HG03457 (cell line): Measurements from ENCODE around the gene TRIM24.
"Not testable (repeated sequence)": the region's sequence is repeated elsewhere in the genome, so short reads cannot be mapped to it uniquely, and the experiment has no call there.

Experiments used
- ATAC-seq: cut with Tn5 transposase; IDR thresholded peaks from one replicate; pipeline ENCODE4 v1.9.1; 2021; ENCODE audit warnings: moderate number of reproducible peaks; ENCODE audit not compliant: unreplicated experiment

TRIM24 gene

DNA sequence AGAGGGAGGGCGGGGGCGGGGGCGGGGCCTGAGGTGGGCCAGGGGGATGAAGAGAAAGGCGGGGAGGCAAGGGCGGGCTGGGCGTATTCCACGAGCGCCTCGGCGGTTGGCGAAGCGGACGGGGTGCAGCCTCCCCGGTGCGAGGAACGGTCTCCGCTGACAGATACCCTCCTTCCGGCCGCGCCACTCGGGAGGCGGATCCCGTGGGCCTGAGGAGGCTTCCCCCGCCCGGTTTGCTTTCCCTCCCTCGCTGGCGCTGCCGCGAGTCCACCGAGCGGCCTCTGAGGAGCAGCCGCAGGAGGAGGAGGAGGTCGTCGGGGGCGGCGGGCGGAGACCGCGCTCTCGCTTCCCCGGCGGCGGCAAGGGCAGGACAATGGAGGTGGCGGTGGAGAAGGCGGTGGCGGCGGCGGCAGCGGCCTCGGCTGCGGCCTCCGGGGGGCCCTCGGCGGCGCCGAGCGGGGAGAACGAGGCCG, at the start of gene TRIM24:
Gene TRIM24, plus strand, starts transcription at position 84 of the 473 bp plus-strand sequence. Its CDS starts 290 bp downstream, at position 374.
- ATAC-seq: peak; percentile 60

DNA sequence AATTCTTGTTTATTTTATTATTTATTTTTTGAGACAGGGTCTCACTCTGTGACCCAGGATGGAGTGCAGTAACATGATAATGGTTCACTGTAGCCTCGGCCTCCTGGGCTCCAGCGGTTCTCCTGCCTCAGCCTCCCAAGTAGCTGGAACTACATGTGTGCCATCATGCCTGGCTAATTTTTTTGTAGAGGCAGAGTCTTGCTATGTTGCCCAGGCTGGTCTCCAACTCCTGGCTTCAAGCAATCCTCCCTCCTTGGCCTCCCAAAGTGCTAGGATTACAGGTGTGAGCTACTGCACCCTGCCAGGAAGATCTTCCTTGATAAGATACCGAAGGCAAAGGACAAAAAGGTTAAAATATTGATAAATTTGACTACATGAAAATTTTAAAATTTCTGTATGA, 48.0 kb upstream of the TRIM24 start:
- ATAC-seq: not testable (repeated sequence)

DNA sequence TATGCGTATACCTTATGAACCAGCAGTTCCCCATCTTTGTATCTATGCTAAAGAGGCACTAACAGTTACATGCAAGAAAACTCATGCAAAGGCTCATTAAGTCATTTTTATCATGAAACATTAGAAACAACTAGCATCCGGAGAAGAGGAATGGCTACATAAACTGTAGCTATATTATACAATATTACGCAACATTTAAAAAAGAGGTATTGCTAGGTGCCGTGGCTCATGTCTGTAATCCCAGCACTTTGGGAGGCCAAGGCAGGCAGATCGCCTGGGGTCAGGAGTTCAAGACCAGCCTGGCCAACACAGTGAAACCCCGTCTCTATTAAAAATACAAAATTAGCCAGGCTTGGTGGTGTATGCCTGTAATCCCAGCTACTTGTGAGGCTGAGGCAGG, 47.1 kb upstream of the TRIM24 start:
- ATAC-seq: not testable (repeated sequence)

DNA sequence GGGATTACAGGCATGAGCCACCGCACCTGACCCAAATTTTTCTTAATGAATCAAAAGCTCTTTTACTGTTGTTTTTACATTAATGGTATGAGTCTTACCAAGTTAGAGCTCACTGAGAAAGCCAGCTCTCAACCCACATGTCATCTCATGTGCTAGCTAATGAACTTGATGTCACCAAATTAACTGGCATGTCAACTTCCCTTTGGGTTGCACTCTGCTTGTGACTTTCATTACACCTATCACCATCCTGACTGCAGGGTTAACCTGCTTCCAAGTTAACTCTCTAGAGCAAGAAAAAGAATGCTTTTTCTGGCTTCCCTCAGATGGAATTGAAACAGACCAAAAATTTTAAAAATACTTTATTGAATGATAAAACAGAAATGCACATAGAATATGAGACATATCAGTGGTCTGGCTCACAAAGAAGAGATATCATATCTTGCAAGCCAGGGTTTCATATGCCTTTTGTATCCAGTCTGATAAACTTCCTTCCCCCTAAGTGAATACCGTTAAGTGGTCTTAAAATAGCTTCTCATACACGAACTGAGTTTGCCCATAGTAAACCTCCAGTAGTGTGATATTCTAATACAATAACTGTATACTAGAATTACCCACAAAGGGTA, 42.9 kb upstream of the TRIM24 start:
- ATAC-seq: no peak

DNA sequence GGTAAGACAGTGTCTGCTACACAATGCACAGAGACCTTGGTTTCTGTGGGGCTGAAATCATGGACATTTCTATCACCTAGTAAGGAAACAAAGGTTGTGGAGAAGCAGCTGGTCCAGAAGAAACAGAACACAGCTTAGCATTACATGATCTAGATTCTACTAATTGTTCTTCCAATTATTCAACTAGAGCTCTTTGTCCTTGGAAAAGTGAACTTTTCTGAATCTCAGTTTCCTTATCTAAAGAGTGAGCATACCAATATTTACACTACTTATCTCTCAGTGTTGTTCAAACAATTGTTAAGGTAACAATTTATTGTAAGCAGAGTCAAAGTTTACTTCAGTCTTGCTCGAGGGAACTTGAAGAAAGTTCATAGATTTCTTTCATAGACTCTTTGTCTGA, 42.3 kb upstream of the TRIM24 start:
- ATAC-seq: no peak

DNA sequence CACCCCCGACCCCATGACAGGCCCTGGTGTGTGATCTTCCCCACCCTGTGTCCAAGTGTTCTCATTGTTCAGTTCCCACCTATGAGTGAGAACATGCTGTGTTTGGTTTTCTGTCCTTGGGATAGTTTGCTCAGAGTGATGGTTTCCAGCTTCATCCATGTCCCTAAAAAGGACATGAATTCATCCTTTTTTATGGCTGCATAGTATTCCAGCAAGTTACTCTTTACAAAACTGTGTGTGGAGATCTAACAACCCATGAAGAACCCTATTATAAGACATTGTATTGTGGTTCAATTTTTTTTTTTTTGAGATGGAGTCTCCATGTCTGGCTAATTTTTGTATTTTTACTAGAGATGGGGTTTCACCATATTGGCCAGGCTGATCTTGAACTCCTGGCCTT, 41.7 kb upstream of the TRIM24 start:
- ATAC-seq: not testable (repeated sequence)

DNA sequence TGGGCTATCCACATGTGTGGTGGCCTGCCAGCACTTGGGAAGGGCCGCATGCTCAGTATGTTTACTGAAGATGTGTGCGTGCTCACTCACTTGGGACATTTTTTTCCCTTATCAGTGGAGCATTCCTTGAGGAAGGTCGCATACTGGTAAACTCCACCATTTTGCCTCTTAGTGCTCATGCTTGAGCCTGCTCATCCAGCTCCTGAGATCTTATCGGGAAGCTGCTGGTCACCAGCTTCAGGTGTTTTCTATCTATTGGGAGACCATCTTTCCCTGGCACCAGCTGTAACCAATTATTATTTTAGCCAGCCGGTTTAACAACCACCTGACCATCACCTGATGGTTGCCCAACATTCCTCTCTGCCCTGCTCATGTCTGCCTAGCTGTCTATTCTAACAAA, 35.0 kb upstream of the TRIM24 start:
- no peak for ATAC-seq

DNA sequence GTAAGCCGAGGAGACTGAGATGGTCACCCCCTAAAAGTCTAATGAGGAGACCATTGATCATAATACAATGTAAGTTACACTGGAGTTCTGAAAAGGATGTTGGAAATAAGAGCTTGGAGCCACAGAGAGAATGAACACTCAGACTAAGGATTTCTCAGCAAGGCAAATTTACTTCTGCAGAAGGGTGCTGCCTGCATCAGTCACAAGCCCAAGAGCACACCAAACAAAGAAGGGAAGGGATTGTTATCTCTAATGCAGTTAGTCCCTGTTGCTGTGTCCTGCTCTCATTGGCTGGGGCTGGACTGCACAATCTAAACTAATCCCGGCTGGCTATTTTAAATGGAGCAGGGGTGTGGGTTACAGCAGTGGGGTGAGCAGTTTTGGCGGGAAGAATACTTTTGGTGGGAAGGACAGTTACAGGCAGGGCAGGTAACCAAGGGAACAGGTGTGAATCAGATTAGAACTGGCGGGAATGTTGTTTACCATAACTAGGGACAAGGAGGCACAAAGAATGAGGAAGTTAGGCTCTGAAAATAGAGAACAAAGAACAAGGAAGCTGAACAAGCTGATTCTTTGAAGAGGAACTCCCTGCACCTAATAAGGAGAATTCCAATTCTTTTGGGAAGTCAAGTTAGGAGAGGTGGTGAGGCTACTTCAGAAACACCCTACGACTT, 30.3 kb upstream of the TRIM24 start:
- no peak for ATAC-seq

DNA sequence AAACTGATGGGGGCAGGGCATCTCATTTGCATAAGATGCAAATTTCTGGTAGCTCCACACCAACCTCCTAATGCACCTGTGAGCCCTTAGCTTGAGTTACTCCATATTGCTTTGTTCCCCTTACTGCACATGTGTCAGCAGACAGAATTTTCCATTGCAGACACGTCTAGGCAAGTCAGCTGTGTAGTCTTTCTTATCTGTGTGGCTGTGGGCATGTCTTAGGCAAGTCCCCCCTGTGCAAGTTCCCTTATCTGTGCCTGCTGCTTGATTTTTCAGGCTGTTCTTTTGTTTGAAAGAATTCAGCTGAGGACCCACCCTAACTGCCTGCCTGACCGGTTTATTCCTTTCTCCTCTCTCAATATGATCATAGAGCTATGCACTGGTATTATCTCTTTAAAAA, 28.5 kb upstream of the TRIM24 start:
- ATAC-seq: no peak

DNA sequence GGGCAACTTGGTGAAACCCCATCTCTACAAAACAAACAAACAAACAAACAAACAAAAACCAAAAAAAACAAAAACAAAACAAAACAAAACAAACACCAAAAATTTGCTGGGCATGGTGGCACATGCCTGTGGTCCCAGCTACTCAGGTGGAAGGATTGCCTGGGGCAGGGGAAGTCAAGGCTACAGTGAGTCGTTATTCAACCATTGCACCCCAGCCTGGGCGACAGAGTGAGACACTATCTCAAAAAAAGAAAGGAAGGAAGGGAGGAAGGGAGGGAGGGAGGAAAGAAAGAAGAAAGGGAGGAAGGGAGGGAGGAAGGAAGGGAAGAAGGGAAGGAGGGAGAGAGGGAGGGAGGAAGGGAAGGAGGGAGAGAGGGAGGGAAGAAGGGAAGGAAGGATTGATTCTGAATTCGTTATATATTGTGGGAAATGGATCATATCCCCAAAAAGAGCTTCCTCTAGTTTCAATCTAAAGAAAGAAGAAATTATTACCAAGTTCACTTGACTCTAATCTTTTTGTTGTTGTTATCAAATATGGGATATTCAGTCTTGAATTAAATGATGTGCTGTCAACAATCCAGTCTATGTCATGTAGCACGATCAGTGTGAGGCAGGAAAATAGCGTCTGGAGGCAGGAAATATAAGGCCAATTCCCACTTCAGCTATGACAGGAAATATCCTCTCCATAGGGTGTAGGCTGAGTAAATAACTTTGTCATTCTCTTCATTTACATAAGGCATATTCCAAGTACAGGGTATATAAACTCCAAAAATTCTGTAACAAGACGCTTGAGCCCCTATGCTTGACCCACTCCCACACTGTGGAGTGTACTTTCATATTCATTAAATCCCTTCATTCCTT, 26.2 kb upstream of the TRIM24 start:
- no peak for ATAC-seq

DNA sequence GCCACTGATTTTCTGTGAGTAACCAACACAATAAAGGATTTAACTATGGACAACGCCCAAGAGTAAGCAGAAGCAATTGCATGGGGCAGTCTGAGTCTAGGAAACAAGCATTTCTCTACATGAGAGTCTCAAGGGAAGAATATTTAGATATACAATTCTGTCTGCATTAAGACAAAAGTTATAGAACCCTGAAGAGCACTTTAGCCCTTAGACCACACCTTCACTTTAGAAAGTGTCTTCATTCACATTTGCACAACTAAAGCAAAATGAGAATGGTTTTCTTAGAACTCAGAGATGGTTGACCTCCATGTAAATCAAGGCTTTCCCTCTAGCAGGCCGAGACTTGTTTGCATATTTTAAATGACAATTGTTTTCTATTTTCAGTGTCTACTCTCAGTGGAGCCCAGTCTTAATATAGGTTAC, 25.5 kb upstream of the TRIM24 start:
- no peak for ATAC-seq

DNA sequence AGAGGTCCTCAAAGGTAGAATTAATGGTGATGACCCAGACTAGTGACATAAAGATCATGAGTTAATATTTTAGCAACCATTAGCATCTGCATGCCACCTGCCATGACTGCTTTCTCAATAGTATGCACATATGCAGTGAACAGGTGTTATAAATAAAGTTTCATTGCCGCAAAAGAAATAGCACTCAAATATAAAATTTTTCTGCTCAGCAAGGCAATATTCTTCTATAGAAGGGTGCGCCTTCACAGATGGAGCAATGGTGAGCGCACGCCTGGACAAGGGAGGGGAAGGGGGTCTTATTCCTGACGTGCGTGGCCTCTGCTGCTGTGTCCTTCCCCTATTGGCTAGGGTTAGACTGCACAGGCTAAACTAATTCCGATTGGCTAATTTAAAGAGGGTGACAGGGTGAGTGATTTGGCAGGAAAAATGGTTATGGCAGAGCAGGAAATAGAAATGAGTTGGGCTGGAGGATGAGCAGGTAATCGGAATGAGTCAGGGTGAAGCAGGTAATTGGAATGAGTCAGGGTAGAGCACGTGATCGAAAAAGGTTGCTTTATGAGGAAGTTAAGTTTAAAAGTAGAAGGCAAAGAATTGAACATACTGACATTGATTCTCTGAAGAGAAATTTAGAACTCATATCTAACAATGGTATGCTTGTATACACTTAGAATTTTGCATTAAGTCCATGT, 24.7 kb upstream of the TRIM24 start:
- no peak for ATAC-seq

DNA sequence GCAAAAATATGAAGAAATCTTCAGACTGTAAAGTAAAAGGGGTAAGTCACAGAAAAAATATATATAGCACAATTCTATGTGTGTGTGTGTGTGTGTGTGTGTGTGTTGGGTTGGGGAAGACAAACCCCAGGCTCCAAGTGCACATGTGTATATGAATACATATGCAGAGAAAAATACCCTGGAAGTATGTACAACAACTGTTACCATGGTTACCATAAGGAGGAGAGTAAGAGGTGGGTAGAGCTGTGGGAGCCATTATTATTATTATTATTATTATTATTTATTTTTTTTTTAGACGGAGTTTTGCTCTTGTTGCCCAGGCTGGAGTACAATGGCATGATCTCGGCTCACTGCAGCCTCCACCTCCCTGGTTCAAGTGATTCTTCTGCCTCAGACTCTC, 23.7 kb upstream of the TRIM24 start:
- ATAC-seq: no peak

DNA sequence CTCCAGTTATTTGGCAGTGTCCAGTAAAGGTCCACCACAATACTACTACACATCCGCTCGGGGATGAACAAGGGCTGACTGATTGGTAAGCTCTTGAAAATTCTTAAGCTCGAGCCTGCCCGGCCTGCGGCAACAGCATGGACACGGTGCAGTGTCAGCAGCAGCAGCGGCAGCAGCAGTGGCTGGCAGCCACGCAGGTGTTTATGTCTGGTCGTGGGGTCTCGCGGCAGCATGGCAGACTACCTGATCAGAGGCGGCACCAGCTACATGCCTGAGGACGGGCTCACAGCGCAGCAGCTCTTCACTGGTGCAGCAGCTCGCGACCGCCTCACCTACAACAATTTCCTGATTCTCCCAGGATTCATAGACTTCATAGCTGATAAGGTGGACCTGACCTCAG, 19.6 kb upstream of the TRIM24 start:
- ATAC-seq: no peak

DNA sequence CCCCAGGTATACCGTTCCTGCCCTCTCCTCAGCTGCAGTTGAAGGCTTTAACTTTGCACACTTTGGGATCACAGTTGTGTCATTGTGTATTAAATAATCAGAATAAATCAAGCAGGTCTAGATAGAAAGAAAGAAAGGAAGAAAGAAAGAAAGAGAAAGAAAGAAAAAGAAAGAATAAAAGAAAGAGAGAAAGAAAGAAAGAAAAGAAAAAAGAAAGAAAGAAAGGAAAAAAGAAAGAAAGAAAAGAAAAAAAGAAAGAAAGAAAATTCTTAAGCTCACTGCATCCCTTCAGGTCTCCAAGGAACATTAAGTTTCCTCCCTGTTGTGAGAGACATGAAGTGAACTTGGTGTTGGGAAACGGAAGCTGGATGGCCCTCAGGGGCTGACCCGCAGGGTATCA, 17.2 kb upstream of the TRIM24 start:
- no peak for ATAC-seq

DNA sequence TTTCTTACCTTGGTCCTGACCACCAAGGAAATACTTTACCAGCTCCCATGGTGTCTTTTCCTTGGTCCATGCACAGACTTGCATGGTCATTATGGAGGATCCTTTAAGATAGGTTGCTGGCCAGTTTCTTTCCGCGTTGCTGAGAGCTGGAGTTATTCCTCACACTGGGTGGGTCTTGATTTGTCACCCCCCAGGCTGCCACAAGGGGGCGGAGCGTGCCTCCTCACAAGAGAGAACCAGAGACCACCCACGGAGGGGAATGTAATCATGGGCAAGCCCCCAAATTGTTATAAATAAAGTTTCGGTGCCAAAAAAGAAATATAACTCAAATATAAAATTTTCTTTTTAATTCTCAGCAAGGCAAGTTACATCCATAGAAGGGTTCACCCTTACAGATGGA, 10.5 kb upstream of the TRIM24 start:
- no peak for ATAC-seq

DNA sequence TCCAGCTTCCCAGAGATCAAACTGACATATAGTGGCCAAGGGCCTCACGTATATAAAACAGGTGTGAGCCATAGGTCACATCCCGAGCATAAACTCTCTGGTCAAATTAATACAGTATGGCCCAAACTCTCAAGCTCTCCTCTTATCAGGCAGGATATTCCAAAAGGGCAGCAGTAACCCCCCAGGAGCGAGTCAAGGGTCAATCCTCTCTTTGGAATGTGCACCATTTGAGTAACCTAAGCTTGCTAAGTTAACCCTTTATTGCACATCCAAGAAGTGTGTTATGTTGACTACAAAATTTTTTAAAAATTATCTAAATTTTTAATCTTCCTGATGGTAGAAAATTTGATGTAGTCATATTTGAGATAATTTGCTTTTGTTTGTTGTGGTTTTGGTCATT, 4.5 kb upstream of the TRIM24 start:
- no peak for ATAC-seq

DNA sequence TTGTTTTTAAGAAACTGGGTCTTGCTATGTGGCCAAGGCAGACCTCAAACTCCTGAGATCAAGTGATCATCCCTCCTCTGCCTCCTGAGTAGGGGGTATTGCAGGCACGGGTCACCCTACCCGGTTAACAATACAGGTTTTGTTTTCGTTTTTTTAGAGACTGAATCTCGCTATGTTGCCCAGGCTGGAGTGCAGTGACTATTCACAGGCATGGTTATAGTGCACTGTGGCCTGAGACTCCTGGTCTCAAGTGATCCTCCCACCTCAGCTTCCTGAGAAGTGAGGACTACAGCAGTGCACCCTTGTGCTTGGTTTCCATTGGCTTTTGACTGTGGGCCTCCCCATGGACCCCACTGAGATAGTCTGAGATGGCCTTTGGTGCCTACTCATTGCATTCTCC, 3.8 kb upstream of the TRIM24 start:
- ATAC-seq: no peak

DNA sequence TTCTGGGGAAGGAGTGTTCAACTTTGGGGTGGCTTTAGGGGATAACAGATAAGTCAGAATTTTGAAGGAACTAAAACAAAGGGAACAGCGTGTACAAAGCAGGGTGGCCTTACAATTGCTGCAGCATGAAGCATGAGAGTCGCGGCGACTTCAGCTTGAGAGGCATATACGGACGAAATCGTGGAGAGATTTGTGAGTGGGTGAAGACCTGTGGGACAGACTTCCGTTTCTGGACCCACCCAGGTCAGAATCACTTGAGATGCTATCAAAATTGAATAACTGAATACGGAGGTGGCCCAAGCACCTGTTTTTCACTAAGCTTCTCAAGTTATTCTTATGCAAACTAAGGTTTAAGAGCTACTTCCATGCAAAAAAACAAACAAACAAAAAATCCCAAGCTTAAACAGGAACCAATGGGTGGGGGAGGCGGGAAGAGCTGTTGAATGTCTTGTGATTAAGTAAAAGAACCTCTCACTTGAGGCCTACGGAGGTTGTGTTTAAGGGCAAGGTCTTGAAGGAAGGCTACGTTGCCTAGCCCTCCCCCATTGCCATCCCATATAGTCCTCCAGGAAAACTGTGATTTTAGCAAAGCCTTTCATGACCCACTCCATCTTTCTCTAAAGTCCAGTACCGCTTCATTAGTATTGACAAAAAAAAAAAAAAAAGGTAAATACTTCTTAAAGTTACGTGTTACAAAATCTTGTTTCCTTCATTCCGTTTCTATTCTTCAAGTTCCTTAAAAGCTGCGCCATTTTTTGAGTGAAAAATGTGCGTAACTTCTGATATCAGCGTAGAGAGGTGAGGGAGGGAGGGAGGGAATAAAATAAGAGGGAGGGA, 1.3 kb upstream of the TRIM24 start:
- no peak for ATAC-seq

DNA sequence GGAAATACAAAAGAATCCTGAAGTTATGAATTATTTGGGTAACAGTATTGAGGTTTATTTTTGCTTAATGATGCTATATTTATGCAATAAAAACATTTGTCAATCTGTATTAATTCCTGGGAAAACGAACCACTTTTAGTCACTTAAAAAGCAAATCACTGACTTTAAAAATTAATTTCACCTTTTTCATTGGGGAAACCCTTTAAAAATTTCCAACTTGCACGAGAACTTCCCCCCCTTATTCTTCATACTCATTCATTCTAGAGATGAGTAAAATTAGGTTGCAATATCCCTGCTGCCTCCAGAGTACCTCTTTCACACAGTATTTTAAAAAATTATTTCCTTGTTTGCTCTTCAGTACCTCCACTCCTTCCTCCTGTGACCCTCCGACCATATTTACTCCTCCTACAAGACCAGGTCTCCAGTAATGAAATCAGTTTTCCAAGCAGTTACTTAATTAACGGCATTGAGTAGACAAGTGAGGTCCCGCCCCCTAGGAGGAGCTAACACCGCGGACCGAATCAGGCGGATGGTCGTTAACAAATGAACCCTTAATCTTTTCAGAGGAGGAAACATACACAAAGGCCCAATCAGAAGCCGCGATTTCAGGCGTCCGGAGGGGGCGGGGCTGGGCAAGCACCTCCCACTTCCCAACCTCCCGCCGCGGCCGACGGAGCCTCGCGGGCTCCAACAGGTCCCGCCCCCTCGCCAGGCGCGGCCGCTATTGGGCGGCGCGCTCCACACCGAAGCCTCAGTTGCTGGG, 465 bp upstream of the TRIM24 start:
- peak; percentile 80 for ATAC-seq
